HEK293 (cell line): Measurements from ENCODE around the gene RER1.

ENCODE experiments used
- CTCF ChIA-PET: fragments of 350-600 bp; formaldehyde crosslinking; extraction: SDS; loops from one replicate; lab custom pipeline; 2021; ENCODE audit warnings: antibody characterized with exemption; lab: Yijun Ruan, JAX
- POLR2A ChIA-PET: fragments of 300-600 bp; formaldehyde crosslinking; extraction: SDS; loops from one replicate; lab custom pipeline; 2020; ENCODE audit warnings: antibody characterized with exemption, inconsistent platforms; lab: Yijun Ruan, JAX
- H3K27ac ChIP-seq: fragments of 200-500 bp; sonication (Bioruptor generic); 2 replicates; pipeline ENCODE4 v1.5.1; 2014; ENCODE audit warnings: low read depth, low read length, control low read depth, inconsistent platforms; ENCODE audit errors: extremely low read depth
- H3K36me3 ChIP-seq, 2 experiments: fragments of 200-500 bp in 1 of 2; sonication (Bioruptor generic) in 1 of 2; 1 replicate in 1 of 2; 2 replicates in 1 of 2; pipeline ENCODE4 v1.5.1; 2014 to 2017; ENCODE audit warnings: inconsistent platforms in 2 of 2, low read length in 2 of 2; ENCODE audit not compliant: control insufficient read depth in 2 of 2, insufficient read depth in 1 of 2
- H3K4me1 ChIP-seq: fragments of 200-500 bp; sonication (Bioruptor generic); 2 replicates; pipeline ENCODE4 v1.5.1; 2014; ENCODE audit warnings: mild to moderate bottlenecking, low read length, inconsistent platforms; ENCODE audit not compliant: control insufficient read depth, insufficient read depth
- H3K4me3 ChIP-seq: 2 replicates; pipeline ENCODE4 v1.5.1; 2011; ENCODE audit warnings: low read depth, mild to moderate bottlenecking, control low read depth, low read length, moderate library complexity
- H3K9me3 ChIP-seq: fragments of 200-500 bp; sonication (Bioruptor generic); 2 replicates; pipeline ENCODE4 v1.5.1; 2014; ENCODE audit warnings: low read depth, low read length, inconsistent platforms; ENCODE audit not compliant: control insufficient read depth, insufficient read depth
- GLIS2 ChIP-seq: fragments of 450-650 bp; formaldehyde crosslinking; IDR thresholded peaks from 2 replicates; pipeline ENCODE4 v1.5.1; 2016; ENCODE audit warnings: missing biosample characterization, missing genetic modification characterization
- HOXC10 ChIP-seq: sonication (generic); formaldehyde crosslinking; IDR thresholded peaks from 2 replicates; pipeline ENCODE4 v1.8.1; 2023; ENCODE audit warnings: mild to moderate bottlenecking, missing genetic modification reagents
- MEIS1 ChIP-seq: sonication (generic); formaldehyde crosslinking; IDR thresholded peaks from 2 replicates; pipeline ENCODE4 v1.8.1; 2022; ENCODE audit warnings: missing genetic modification reagents, mild to moderate bottlenecking, borderline replicate concordance
- RBAK ChIP-seq: fragments of 450-650 bp; formaldehyde crosslinking; IDR thresholded peaks from 2 replicates; pipeline ENCODE4 v1.5.1; 2016; ENCODE audit warnings: missing biosample characterization, missing genetic modification characterization
- ZBTB7A ChIP-seq: fragments of 450-650 bp; formaldehyde crosslinking; IDR thresholded peaks from 2 replicates; pipeline ENCODE4 v1.5.1; 2016; ENCODE audit warnings: low read depth, missing biosample characterization, missing genetic modification characterization
- ZNF23 ChIP-seq: fragments of 450-650 bp; formaldehyde crosslinking; IDR thresholded peaks from 2 replicates; pipeline ENCODE4 v1.5.1; 2016; ENCODE audit warnings: missing biosample characterization, missing genetic modification characterization, borderline replicate concordance
- ZNF311 ChIP-seq: fragments of 450-650 bp; formaldehyde crosslinking; IDR thresholded peaks from 2 replicates; pipeline ENCODE4 v1.5.1; 2017; ENCODE audit warnings: missing biosample characterization, missing genetic modification characterization, borderline replicate concordance
- ZNF324 ChIP-seq: fragments of 450-650 bp; formaldehyde crosslinking; IDR thresholded peaks from 2 replicates; pipeline ENCODE4 v1.5.1; 2016; ENCODE audit warnings: missing biosample characterization, missing genetic modification characterization
- ZNF366 ChIP-seq: fragments of 450-650 bp; formaldehyde crosslinking; conservative IDR thresholded peaks from 2 replicates; pipeline ENCODE4 v1.5.1; 2016; ENCODE audit warnings: missing biosample characterization, missing genetic modification characterization
- ZNF621 ChIP-seq: fragments of 450-650 bp; formaldehyde crosslinking; IDR thresholded peaks from 2 replicates; pipeline ENCODE4 v1.5.1; 2017; ENCODE audit warnings: missing biosample characterization, missing genetic modification characterization
- ZNF623 ChIP-seq: fragments of 450-650 bp; formaldehyde crosslinking; IDR thresholded peaks from 2 replicates; pipeline ENCODE4 v1.5.1; 2016; ENCODE audit warnings: missing biosample characterization, missing genetic modification characterization
- ZNF624 ChIP-seq: fragments of 450-650 bp; formaldehyde crosslinking; IDR thresholded peaks from 2 replicates; pipeline ENCODE4 v1.5.1; 2017; ENCODE audit warnings: missing biosample characterization, missing genetic modification characterization
- ZSCAN16 ChIP-seq: fragments of 450-650 bp; formaldehyde crosslinking; IDR thresholded peaks from 2 replicates; pipeline ENCODE4 v1.5.1; 2016; ENCODE audit warnings: missing biosample characterization, missing genetic modification characterization
- TF ChIP-seq, protein P1 (sequence below): fragments of 450-650 bp; formaldehyde crosslinking; IDR thresholded peaks from 2 replicates; pipeline ENCODE4 v1.5.1; 2017; ENCODE audit warnings: missing biosample characterization, missing genetic modification characterization
- TF ChIP-seq, protein P2 (sequence below): fragments of 450-650 bp; formaldehyde crosslinking; IDR thresholded peaks from 2 replicates; pipeline ENCODE4 v1.5.1; 2017; ENCODE audit warnings: missing biosample characterization, missing genetic modification characterization
- TF ChIP-seq, protein P3 (sequence below): fragments of 450-650 bp; IDR thresholded peaks from 2 replicates; pipeline ENCODE4 v1.5.1; 2018; ENCODE audit warnings: missing biosample characterization, missing genetic modification characterization

RER1 gene

DNA sequence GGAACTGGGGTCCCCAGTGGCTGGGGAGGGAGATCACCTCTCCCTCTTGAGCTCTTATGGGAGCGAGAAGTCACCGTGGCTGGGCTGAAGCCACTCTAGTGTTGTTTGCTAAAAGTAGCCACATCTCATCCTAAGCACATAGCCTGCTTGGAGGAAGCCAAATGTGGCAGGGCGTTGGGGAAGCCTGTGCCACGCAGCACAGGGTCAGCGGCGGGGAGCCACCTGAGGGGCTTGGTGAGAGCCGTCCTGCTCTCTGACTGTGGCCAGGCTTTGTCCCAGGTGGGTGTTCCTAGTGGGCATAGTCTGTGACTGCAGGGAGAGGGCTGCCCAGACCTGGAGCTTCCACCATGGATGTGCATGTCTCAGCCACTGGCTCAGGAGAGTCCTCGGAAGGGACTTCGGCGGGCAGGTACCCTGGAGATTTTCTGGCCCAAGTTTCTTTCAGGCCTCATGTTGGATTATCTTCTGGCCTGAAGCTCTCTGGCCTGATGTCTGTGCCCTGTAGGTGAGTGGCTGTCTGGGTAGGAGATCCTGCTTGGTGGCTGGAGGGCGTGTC, 39.2 kb upstream of the RER1 start:
- Histone ChIP-seq H3K9me3 (no peaks in the 10 kb centered on the region), H3K36me3 (no peaks in the 10 kb centered on the region), H3K27ac (no peak overlapping the region), H3K4me1 (no peaks in the 10 kb centered on the region), H3K4me3 (no peak overlapping the region)
- no peak for TF ChIP-seq ZNF311 (tag by site-specific recombination)
- TF ChIP-seq, protein P1, sequence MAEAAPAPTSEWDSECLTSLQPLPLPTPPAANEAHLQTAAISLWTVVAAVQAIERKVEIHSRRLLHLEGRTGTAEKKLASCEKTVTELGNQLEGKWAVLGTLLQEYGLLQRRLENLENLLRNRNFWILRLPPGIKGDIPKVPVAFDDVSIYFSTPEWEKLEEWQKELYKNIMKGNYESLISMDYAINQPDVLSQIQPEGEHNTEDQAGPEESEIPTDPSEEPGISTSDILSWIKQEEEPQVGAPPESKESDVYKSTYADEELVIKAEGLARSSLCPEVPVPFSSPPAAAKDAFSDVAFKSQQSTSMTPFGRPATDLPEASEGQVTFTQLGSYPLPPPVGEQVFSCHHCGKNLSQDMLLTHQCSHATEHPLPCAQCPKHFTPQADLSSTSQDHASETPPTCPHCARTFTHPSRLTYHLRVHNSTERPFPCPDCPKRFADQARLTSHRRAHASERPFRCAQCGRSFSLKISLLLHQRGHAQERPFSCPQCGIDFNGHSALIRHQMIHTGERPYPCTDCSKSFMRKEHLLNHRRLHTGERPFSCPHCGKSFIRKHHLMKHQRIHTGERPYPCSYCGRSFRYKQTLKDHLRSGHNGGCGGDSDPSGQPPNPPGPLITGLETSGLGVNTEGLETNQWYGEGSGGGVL (tag by site-specific recombination) = no peak
- no peak for TF ChIP-seq ZNF366 (tag by site-specific recombination)
- TF ChIP-seq MEIS1 (CRISPR knock-in tag) = no peak
- no peak for TF ChIP-seq GLIS2 (tag by site-specific recombination)
- no peak for TF ChIP-seq ZBTB7A (tag by site-specific recombination)
- TF ChIP-seq, protein P2, sequence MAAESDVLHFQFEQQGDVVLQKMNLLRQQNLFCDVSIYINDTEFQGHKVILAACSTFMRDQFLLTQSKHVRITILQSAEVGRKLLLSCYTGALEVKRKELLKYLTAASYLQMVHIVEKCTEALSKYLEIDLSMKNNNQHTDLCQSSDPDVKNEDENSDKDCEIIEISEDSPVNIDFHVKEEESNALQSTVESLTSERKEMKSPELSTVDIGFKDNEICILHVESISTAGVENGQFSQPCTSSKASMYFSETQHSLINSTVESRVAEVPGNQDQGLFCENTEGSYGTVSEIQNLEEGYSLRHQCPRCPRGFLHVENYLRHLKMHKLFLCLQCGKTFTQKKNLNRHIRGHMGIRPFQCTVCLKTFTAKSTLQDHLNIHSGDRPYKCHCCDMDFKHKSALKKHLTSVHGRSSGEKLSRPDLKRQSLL (tag by site-specific recombination) = no peak
- TF ChIP-seq ZNF624 (tag by site-specific recombination) = no peak
- TF ChIP-seq ZSCAN16 = no peak
- CTCF ChIA-PET = interaction anchor here (0.6 kb wide), 1 partner anchor 113 kb away, joined by 5 read pairs; no protein-coding TSS in a partner anchor
- POLR2A ChIA-PET = no interaction called here

DNA sequence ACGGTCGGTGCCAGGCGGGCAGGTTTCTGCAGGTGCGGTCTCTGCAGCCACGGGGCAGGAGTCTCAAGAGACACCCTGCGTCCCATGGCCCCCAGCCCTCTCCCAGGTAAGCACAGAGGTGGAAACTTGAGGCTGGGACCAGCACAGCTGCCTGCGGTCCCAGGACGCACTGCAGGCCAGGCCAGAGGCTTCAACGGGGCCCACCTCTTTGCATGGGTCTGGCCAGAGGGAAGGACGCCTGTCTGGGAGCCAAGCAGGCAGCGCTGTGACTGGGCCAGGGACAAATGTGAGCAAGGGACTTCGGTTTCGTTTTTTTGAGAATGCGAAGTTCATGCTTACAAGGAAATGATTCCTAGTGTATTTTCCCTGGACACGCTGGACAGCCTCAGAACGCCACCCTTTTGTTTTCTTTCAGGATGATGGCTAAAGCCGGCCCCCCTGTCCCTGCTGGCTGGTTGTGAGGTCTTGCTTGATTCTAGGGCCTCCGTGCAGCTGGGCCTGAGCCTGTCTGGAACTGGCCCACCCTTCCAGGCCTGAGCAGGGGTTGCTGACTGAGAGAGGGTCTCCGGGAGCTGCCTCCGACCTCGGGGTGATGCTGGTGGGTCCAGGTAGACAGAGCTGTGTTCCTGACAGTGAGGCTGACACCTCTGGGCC, 38.6 kb upstream of the RER1 start:
- H3K36me3 ChIP-seq = no peaks in the 10 kb centered on the region
- no peaks in the 10 kb centered on the region for H3K4me1 ChIP-seq
- H3K27ac ChIP-seq = no peak overlapping the region
- H3K4me3 ChIP-seq = no peak overlapping the region
- POLR2A ChIA-PET = no interaction called here
- TF ChIP-seq RBAK (tag by site-specific recombination) (no peak), ZNF621 (no peak), ZNF623 (tag by site-specific recombination) (no peak), ZNF23 (tag by site-specific recombination) (no peak), HOXC10 (CRISPR knock-in tag) (no peak), ZNF324 (tag by site-specific recombination) (no peak)
- TF ChIP-seq, protein P3, sequence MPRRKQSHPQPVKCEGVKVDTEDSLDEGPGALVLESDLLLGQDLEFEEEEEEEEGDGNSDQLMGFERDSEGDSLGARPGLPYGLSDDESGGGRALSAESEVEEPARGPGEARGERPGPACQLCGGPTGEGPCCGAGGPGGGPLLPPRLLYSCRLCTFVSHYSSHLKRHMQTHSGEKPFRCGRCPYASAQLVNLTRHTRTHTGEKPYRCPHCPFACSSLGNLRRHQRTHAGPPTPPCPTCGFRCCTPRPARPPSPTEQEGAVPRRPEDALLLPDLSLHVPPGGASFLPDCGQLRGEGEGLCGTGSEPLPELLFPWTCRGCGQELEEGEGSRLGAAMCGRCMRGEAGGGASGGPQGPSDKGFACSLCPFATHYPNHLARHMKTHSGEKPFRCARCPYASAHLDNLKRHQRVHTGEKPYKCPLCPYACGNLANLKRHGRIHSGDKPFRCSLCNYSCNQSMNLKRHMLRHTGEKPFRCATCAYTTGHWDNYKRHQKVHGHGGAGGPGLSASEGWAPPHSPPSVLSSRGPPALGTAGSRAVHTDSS (tag by site-specific recombination) = no peak
- no peaks in the 10 kb centered on the region for H3K9me3 ChIP-seq
- CTCF ChIA-PET = interaction anchor here (0.6 kb wide), 1 partner anchor 114 kb away, joined by 5 read pairs; no protein-coding TSS in a partner anchor
